HEK293T (cell line): ENCODE data around the gene VSIG10.
"Not testable (repeated sequence)": the region's sequence is repeated elsewhere in the genome, so short reads cannot be mapped to it uniquely, and the experiment has no call there.

ENCODE experiments used
- CTCF ChIA-PET: fragments of 350-600 bp; formaldehyde crosslinking; extraction: SDS; loops from one replicate; lab custom pipeline; 2021; ENCODE audit warnings: antibody characterized with exemption, inconsistent platforms; lab: Yijun Ruan, JAX
- POLR2A ChIA-PET: fragments of 350-600 bp; formaldehyde crosslinking; extraction: SDS; loops from one replicate; lab custom pipeline; 2020; ENCODE audit warnings: antibody characterized with exemption, inconsistent platforms; lab: Yijun Ruan, JAX
- DNase-seq: peaks from one replicate; pipeline ENCODE4 v3.0.0; 2012; ENCODE audit warnings: mixed read lengths; ENCODE audit errors: extremely low spot score
- ARNT ChIP-seq: fragments of 450-650 bp; IDR thresholded peaks from 2 replicates; pipeline ENCODE4 v1.6.1; 2017; ENCODE audit warnings: mild to moderate bottlenecking
- BHLHE40 ChIP-seq: fragments of 450-650 bp; IDR thresholded peaks from 2 replicates; pipeline ENCODE4 v1.6.1; 2016; ENCODE audit warnings: mild to moderate bottlenecking, moderate library complexity, borderline replicate concordance
- CTBP1 ChIP-seq: fragments of 450-650 bp; IDR thresholded peaks from 2 replicates; pipeline ENCODE4 v1.6.1; 2016; ENCODE audit warnings: borderline replicate concordance
- ELF4 ChIP-seq: fragments of 450-650 bp; IDR thresholded peaks from 2 replicates; pipeline ENCODE4 v1.6.1; 2017; ENCODE audit warnings: antibody characterized with exemption
- FOXA1 ChIP-seq: fragments of 450-650 bp; IDR thresholded peaks from 2 replicates; pipeline ENCODE4 v1.6.1; 2016; ENCODE audit warnings: mild to moderate bottlenecking
- FOXK2 ChIP-seq: fragments of 450-650 bp; IDR thresholded peaks from 2 replicates; pipeline ENCODE4 v1.6.1; 2016; ENCODE audit warnings: mild to moderate bottlenecking
- FOXM1 ChIP-seq: fragments of 450-650 bp; IDR thresholded peaks from 2 replicates; pipeline ENCODE4 v1.6.1; 2017; ENCODE audit warnings: mild to moderate bottlenecking, borderline replicate concordance
- HDGF ChIP-seq: fragments of 450-650 bp; IDR thresholded peaks from 2 replicates; pipeline ENCODE4 v1.6.1; 2017; ENCODE audit warnings: antibody characterized with exemption, borderline replicate concordance
- L3MBTL2 ChIP-seq: fragments of 450-650 bp; conservative IDR thresholded peaks from 2 replicates; pipeline ENCODE4 v1.6.1; 2016; ENCODE audit warnings: mild to moderate bottlenecking
- LEF1 ChIP-seq: fragments of 450-650 bp; IDR thresholded peaks from 2 replicates; pipeline ENCODE4 v1.6.1; 2017; ENCODE audit warnings: mild to moderate bottlenecking, borderline replicate concordance
- NFRKB ChIP-seq: fragments of 450-650 bp; IDR thresholded peaks from 2 replicates; pipeline ENCODE4 v1.6.1; 2016; ENCODE audit warnings: mild to moderate bottlenecking, moderate library complexity
- PKNOX1 ChIP-seq: fragments of 450-650 bp; IDR thresholded peaks from 2 replicates; pipeline ENCODE4 v1.6.1; 2016
- SP1 ChIP-seq: fragments of 450-650 bp; IDR thresholded peaks from 2 replicates; pipeline ENCODE4 v1.6.1; 2017
- SUZ12 ChIP-seq: fragments of 450-650 bp; IDR thresholded peaks from 2 replicates; pipeline ENCODE4 v1.6.1; 2016; ENCODE audit warnings: mild to moderate bottlenecking
- TARDBP ChIP-seq: fragments of 450-650 bp; IDR thresholded peaks from 2 replicates; pipeline ENCODE4 v1.6.1; 2016
- ZNF384 ChIP-seq: fragments of 450-650 bp; IDR thresholded peaks from 2 replicates; pipeline ENCODE4 v1.6.1; 2016

Gene VSIG10

DNA sequence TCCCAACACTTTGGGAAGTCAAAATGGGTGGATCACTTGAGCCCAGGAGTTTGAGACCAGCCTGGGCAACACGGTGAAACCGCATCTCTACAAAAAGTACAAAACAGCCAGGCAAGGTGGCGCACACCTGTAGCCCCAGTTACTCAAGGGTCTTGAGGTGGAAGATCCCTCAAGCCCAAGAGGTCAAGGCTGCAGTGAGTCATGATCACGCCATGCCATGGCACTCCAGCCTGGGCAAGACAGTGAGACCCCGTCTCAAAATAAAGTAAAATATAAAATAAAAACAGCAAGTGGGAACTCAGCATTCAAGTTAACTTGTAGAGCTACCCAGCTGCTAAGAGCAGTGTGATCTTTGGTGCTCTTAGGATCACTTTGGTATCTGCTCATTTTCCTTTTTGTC lies 74.6 kb downstream of the VSIG10 start:
- TF ChIP-seq ZNF384: no peak
- TF ChIP-seq FOXK2: no peak
- no peak for TF ChIP-seq LEF1
- TF ChIP-seq HDGF: no peak
- no peak for TF ChIP-seq PKNOX1
- TF ChIP-seq FOXM1: no peak
- no peak for TF ChIP-seq ELF4
- POLR2A ChIA-PET: interaction anchor here (1.3 kb wide), 1 partner anchor 13 kb away, joined by 3 read pairs; the partner anchor contains the start of gene RFC5
- no peak for DNase-seq
- CTCF ChIA-PET: no interaction called here

GRCh38 chr12:118025168-118025567 lies 78.6 kb downstream of the VSIG10 start:
- POLR2A ChIA-PET: interaction anchor here (2.3 kb wide), 1 partner anchor 9 kb away, joined by 7 read pairs; the partner anchor contains the start of gene RFC5
- TF ChIP-seq LEF1: no peak
- TF ChIP-seq L3MBTL2: no peak
- no peak for TF ChIP-seq FOXM1
- TF ChIP-seq ELF4: no peak
- TF ChIP-seq TARDBP: no peak
- TF ChIP-seq SP1: no peak
- TF ChIP-seq NFRKB: no peak
- no peak for TF ChIP-seq ZNF384
- no peak for TF ChIP-seq PKNOX1
- TF ChIP-seq SUZ12: no peak
- no peak for TF ChIP-seq BHLHE40
- no peak for TF ChIP-seq CTBP1
- no peak for TF ChIP-seq FOXA1
- CTCF ChIA-PET: no interaction called here
- no peak for DNase-seq

- no peak for DNase-seq
- ChIA-PET CTCF (no interaction called here), POLR2A (no interaction called here)
- TF ChIP-seq PKNOX1 (no peak), SP1 (no peak)
Observed at GRCh38 chr12:118023301-118023860, 80.4 kb downstream of the VSIG10 start.

- POLR2A ChIA-PET: no interaction called here
- DNase-seq: no peak
- CTCF ChIA-PET: no interaction called here
- TF ChIP-seq SUZ12 (no peak), ZNF384 (no peak), ARNT (no peak), PKNOX1 (no peak), BHLHE40 (no peak), NFRKB (no peak), LEF1 (no peak), FOXM1 (no peak), CTBP1 (no peak), SP1 (no peak), HDGF (no peak), FOXK2 (no peak), TARDBP (no peak), L3MBTL2 (no peak), FOXA1 (no peak), ELF4 (no peak)
Observed at GRCh38 chr12:118022728-118023109, 81.1 kb downstream of the VSIG10 start.

DNA sequence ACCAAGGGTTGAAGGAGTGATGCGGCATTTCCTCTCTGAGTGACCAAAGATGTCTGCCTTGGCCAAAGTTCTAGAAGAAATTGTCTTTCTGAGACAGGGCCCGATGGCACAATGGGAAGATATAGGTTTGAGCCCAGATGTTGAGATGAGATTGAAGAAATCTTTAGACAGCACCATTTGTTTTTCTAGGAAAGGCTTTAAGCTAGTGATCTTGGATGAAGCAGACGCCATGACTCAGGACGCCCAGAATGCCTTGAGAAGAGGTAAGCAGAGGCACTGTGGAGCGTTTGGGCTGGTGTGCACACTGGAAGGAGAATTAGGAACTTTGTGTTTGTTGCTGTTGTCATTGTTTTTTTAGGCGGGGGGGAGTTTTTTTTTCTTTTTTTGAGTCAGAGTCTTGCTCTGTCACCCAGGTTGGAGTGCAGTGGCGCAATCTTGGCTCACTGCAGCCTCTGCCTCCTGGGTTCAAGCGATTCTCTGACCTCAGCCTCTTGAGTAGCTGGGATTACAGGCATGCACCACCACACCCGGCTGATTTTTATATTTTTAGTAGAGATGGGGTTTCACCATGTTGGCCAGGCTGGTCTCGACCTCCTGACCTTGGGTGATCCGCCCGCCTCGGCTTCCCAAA lies 81.6 kb downstream of the VSIG10 start:
- POLR2A ChIA-PET, DNase-seq, CTCF ChIA-PET: not testable (repeated sequence)

DNA sequence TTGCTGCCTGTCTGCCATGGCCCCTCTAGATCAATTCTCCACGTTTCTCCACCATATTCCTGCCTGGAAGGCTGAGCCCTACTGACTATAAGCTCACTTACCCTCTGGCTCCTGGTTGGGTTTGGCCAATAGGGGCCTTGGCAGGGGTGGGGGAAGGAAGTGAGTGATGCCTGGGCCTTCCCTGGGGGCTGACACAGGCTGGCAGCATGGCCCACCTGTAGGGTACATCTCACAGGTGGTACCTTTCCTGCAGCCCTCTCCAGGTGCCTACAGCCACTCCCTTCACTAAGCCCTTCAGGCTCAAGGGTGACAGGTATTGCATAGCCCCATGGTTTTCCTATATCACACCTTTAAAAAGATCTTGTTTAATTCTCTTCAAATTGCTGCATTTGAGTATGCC lies 83.8 kb downstream of the VSIG10 start:
- TF ChIP-seq ELF4 (no peak), BHLHE40 (no peak), HDGF (no peak), CTBP1 (no peak), ARNT (no peak), FOXA1 (no peak), FOXK2 (no peak), ZNF384 (no peak), FOXM1 (no peak), SUZ12 (no peak), TARDBP (no peak), NFRKB (no peak), LEF1 (no peak)
- no peak for DNase-seq
- ChIA-PET CTCF (no interaction called here), POLR2A (no interaction called here)
